NCI-H1417 (cell line): Measurements from ENCODE around the gene TRIM43B.
A peak's percentile ranks its signal among the peaks of the same experiment; 100 is the strongest.
"Not testable (repeated sequence)": the region's sequence is repeated elsewhere in the genome, so short reads cannot be mapped to it uniquely, and the experiment has no call there.

Experiments used
- DNase-seq, 3 experiments: peaks; one replicate each; lab custom pipeline; 2025; lab: John Stamatoyannopoulos, UW

TRIM43B gene

GRCh38 chr2:95484654-95485053, at the start of gene TRIM43B:
TSS of gene TRIM43B (minus strand) at chr2:95484754. CDS start at chr2:95482714, 2,040 bp downstream.
- not testable (repeated sequence) for DNase-seq

- DNase-seq: no peak
These were observed 46.8 kb upstream of the TRIM43B start for GRCh38 chr2:95531254-95531771.

GRCh38 chr2:95530734-95531133, 46.2 kb upstream of the TRIM43B start:
- no peak for DNase-seq

GRCh38 chr2:95526360-95527341, 42.1 kb upstream of the TRIM43B start:
- peak; percentile 69 to 95 (median 93) for DNase-seq

- DNase-seq: peak; percentile 66 to 88 (median 67)
These were observed 40.9 kb upstream of the TRIM43B start for GRCh38 chr2:95525294-95526035.

- no peak for DNase-seq
These were observed 39.6 kb upstream of the TRIM43B start for GRCh38 chr2:95524195-95524594.

- DNase-seq: no peak
These were observed 30.2 kb upstream of the TRIM43B start for GRCh38 chr2:95514718-95515117.

- not testable (repeated sequence) for DNase-seq
These were observed 29.7 kb upstream of the TRIM43B start for GRCh38 chr2:95514226-95514625.

GRCh38 chr2:95509408-95509807, 24.9 kb upstream of the TRIM43B start:
- no peak for DNase-seq

GRCh38 chr2:95505222-95505621, 20.7 kb upstream of the TRIM43B start:
- DNase-seq: no peak

- no peak for DNase-seq
These were observed 16.3 kb upstream of the TRIM43B start for GRCh38 chr2:95500854-95501253.

- not testable (repeated sequence) for DNase-seq
These were observed 7.5 kb upstream of the TRIM43B start for GRCh38 chr2:95492076-95492475.

GRCh38 chr2:95475025-95475424, 9.5 kb downstream of the TRIM43B start:
- DNase-seq: not testable (repeated sequence)

- not testable (repeated sequence) for DNase-seq
These were observed 16.6 kb downstream of the TRIM43B start for GRCh38 chr2:95467984-95468383.

- not testable (repeated sequence) for DNase-seq
These were observed 18.0 kb downstream of the TRIM43B start for GRCh38 chr2:95466572-95466971.

- not testable (repeated sequence) for DNase-seq
These were observed 21.3 kb downstream of the TRIM43B start for GRCh38 chr2:95463292-95463691.

- DNase-seq: not testable (repeated sequence)
These were observed 39.2 kb downstream of the TRIM43B start for GRCh38 chr2:95445317-95445716.

- not testable (repeated sequence) for DNase-seq
These were observed 42.0 kb downstream of the TRIM43B start for GRCh38 chr2:95442474-95443099.

GRCh38 chr2:95435872-95436209, 48.7 kb downstream of the TRIM43B start:
- DNase-seq: not testable (repeated sequence)

GRCh38 chr2:95435162-95435871, 49.2 kb downstream of the TRIM43B start:
- not testable (repeated sequence) for DNase-seq

GRCh38 chr2:95434507-95435076, 50.0 kb downstream of the TRIM43B start:
- DNase-seq: not testable (repeated sequence)
